NCI-H1930 (cell line): Measurements from ENCODE around the gene TBX21.
"Not testable (repeated sequence)": the region's sequence is repeated elsewhere in the genome, so short reads cannot be mapped to it uniquely, and the experiment has no call there.

Source experiments
- DNase-seq, 2 experiments: peaks; one replicate each; lab custom pipeline; 2025; lab: John Stamatoyannopoulos, UW

Gene TBX21

DNA sequence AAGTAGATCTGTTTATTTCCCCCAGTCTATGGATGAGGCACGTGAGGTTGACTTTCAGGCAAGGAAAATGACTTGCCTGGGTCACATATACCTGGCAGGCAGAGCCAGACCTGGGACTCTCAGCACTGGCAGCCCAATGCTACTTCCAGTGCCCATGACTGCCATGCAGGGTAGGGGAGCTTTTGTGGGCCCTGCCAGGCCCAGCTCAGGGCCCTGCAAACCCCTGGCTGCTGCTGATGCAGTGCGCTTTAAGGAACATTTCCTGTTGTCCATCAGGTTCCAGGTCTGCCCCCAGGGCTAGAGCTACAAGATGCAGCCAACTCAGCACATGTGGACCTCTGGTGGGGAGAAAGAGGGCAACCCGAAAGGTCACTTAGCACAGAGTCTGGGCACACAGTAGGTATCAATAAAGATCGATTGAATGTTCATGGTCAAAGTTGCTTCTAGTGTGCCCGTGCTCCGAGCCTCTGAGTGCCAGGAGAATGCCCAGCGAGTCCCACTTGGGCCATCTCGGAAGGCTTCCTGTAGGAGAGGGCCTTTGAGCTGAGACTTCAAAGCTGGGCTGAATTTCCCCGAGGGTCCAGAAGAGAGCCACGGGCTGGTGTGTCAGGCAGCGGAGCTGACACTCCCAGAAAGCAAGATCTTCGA is 513 bp upstream of the TBX21 start:
- no peak for DNase-seq

DNA sequence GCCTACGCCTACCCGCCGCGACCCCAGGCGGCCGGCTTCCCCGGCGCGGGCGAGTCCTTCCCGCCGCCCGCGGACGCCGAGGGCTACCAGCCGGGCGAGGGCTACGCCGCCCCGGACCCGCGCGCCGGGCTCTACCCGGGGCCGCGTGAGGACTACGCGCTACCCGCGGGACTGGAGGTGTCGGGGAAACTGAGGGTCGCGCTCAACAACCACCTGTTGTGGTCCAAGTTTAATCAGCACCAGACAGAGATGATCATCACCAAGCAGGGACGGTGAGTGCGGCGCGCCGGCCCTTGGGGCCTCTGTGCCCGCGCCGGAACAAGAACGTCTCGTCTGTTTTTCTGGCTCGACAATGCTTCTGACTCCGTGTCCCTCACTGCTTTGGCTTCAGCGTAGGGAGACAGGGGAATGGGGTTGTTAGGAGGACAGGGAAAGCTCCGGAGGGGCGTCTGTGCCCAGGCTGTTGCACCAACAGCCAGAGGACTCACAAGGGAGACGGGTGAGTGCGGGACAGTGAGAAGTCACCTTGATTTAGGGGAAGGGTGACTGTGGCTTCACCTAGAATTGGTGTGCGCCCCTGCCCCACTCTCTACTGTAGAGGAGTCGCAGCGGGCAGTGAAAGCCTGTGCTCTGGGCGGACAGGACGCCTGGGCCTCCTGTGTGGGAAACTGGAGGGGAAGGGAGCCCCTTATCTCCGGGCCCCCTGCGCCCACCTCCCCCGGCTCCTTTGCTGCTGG is 806 bp downstream of the TBX21 start:
- no peak for DNase-seq

DNA sequence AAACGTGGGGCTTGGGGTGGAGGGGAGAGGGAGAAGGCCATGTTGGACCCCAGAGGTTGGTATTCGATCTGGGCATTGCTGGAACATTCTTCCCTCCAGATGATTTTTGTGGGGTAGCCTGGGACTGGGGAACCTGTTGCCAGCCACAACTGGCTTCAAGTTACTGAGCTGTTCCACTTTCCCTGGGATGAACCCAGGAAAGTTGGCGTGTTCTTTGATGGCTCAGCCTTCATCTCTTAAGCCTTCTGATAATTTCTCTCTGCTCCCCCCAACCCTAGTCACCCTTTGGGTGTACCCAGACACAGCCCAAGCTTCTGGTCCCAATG is 2.1 kb downstream of the TBX21 start:
- DNase-seq = no peak

DNA sequence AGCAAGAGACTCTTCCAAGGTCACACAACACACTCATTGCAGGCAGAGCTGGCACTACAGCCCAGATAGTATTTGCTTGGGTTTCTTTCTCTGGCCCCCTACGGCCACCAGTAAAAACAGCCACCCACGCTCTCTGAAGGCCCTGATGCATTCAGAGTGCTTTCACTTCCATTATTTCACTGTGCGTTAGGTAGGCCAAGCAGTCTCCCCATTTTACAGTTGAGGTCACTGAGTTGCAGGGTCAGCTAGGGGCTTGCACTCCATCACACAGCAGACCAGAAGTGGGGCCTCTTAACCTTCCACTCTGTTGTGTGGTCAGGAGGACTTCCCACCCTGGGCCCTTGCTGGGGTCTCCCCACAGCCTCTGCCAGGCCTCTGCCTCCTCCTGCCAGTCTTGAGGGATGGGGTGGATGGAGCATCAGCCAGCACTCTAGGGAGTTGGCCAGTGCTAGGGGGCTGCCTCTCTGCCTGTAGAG is 2.5 kb downstream of the TBX21 start:
- no peak for DNase-seq

DNA sequence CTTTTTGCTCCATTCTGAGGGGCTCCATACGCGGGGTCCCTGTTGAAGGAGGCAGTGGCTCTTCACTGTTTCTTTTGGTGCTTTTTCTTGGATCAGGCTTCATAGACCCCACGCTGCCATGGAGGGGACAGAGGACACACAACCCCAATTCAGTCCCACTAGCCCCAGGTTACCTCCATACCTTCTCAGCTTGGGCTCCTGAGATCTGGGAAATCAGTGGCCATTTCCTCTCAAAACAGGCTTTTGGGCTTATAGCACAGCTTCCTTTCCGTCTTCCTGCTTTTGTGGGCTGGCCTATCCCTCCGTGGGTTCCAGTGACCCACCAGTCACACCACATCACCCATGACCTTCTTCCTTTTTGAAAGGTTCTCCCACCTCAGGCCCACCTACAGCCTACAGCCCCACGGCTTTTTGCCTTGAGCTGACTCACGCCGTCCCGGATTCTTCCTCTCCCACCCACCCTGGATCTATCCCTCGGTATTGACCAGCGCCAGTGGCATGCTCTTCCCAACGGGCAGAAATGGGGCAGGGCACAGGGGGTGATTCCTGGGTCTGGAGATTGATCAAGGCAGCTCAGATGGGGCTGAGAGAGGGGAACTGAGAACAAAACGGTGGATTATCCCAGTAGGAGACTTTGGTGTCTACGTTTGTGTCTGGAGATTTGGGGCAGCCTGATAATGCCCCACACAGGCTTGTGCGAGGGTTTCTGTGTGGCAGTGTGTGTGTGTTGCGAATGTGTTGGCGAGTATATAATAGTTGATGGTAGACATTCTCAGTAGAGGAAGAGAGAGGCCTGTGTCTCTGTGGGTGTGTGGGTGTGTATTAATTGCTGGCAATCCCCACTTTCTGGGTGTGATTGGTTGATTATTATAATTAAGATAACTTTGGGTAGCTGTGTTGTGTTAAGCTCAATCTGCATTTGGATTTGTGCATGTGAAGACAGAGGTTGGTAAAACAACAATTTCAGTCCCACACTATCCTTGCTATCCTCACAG is 3.8 kb downstream of the TBX21 start:
- DNase-seq = no peak

DNA sequence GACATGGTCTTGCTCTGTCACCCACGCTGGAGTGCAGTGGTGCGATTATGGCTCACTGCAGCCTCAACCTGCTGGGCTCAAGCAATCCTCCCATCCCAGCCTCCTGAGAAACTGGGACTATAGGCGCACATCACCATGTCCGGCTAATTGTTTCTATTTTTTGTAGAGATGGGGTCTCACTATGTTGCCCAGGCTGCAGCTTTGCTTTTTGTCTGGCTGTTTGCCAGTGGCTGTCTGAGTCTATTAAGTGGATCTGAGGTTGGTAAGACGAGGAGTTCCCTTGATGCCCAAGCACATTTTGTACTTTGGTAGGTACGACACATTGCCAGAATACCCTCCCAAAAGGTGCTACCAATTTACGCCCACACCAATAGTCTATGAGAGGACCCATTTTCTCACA is 5.1 kb downstream of the TBX21 start:
- no peak for DNase-seq

DNA sequence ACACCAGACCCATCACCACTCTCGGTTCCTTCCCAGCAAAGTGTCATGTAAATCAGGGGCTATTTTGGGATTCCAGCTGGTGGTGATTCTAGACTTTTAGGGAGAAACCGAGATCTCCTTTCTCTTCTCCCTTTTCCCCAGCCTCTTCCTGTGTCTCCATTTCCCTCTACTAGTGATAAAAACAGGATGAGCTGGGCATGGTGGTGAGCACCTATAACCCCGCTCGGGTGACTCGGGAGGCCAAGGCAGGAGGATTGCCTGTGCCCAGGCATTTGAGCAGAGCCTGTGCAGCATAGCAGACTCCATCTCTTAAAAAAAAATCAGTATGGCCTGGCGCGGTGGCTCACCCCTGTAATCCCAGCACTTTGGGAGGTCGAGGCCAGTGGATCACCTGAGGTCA is 6.1 kb downstream of the TBX21 start:
- no peak for DNase-seq

DNA sequence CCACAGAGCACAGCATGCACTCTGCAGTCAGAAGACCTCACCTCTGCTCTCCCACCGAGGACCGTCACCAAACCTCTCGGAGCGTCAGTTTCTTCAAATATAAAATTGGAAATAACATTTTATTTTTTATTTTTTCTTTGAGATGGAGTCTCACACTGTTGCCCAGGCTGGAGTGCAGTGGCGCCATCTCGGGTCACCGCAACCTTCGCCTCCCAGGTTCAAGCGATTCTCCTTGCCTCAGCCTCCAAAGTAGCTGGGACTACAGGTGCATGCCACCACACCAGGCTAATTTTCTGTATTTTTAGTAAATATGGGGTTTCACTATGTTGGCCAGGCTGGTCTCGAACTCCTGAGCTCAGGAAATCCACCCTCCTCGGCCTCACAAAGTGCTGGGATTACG is 6.9 kb downstream of the TBX21 start:
- DNase-seq = not testable (repeated sequence)

DNA sequence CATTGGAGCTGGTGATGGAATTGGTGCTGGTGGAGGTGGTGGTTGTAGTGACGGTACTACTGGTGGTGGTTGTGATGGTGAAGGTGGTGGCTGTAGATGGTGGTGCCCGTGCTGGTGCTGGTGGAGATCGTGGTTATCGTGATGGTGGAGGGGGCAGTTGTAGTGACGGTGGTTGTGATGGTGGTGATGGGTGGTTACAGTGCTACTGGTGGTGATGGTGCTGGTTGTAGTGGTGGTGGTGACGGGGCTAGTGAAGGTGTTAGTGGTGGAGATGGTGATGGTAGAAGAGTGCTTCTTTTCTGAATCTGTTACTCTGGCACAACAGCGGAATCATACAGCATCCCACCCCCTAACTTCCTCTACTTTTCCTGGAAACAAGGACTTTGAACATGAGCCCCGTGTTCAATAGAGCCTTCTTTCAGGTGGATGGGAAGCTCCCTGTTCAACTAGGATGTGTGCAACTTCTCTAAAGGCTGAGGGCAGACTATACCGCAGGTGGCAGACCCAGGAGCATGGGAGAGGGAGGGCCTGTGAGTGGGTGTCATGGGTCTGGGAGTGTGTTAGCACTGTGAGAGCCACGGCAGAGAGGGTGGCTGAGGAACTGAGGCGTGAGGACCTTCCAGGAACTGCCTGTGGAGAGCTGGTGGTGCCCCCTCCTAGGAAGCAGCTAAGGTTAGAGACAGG is 8.2 kb downstream of the TBX21 start:
- DNase-seq = no peak

DNA sequence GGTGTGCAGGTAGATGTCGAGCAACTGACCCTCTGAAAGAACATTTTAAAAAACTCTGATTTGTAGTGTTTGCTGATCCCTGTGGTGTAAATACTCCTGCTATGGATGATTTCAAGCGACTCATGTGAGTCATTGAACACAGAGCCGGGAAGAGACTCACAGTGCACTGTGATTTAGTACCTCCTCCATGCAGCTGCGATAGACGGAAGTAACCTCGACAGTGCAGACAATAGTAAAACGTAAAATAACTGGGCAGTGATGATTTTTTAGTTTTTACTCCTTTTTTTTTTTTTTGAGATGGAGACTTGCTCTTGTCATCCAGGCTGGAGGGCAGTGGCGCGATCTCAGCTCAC is 8.7 kb downstream of the TBX21 start:
- DNase-seq = no peak

DNA sequence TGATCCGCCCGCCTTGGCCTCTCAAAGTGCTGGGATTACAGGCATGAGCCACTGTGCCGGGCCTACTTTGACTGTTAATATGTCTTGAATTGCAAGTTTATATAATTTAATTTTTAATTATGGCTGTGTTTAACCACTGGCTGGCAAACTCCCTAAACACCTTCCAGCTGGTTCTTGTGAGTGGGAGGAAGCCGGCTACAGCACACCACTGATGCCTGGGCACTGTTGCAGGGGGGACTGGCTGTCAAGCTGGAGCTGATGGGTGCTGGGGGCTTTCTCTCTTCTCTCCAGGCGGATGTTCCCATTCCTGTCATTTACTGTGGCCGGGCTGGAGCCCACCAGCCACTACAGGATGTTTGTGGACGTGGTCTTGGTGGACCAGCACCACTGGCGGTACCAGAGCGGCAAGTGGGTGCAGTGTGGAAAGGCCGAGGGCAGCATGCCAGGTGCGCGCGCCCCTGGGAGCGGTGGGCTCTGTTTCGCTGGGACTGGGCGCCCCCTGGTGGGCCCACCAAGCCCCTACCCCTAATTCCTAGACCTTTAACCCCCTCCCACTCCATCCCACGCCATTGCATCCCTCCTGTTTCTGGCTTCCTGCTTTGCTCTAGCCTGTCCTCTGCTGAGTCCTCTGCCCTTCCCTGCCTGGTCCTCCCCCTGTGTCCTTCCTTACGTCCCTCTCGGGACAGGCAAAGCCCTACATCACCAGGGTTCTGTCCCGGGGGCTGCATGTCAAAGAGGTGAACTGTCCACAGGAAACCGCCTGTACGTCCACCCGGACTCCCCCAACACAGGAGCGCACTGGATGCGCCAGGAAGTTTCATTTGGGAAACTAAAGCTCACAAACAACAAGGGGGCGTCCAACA is 9.5 kb downstream of the TBX21 start:
- no peak for DNase-seq

DNA sequence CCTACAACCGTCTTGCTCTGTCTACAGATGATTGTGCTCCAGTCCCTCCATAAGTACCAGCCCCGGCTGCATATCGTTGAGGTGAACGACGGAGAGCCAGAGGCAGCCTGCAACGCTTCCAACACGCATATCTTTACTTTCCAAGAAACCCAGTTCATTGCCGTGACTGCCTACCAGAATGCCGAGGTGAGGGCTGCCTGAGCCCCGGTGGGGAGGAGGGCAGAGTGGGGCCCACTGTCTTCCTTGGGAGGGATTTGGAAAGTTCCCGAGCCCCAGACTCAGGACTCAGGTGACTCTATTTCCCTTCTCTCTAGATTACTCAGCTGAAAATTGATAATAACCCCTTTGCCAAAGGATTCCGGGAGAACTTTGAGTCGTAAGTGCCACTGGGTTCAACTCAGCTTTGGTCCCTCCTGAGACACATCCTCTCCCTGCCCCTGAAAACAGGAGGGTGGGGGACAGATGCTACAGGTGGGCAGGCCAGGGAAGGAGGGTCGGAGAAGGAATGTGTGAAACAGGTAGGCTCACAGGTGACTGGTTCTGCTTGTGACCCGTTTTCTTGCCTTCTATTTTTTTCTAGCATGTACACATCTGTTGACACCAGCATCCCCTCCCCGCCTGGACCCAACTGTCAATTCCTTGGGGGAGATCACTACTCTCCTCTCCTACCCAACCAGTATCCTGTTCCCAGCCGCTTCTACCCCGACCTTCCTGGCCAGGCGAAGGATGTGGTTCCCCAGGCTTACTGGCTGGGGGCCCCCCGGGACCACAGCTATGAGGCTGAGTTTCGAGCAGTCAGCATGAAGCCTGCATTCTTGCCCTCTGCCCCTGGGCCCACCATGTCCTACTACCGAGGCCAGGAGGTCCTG is 11.4 kb downstream of the TBX21 start:
- no peak for DNase-seq

DNA sequence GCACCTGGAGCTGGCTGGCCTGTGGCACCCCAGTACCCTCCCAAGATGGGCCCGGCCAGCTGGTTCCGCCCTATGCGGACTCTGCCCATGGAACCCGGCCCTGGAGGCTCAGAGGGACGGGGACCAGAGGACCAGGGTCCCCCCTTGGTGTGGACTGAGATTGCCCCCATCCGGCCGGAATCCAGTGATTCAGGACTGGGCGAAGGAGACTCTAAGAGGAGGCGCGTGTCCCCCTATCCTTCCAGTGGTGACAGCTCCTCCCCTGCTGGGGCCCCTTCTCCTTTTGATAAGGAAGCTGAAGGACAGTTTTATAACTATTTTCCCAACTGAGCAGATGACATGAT is 12.0 kb downstream of the TBX21 start:
- DNase-seq = no peak

DNA sequence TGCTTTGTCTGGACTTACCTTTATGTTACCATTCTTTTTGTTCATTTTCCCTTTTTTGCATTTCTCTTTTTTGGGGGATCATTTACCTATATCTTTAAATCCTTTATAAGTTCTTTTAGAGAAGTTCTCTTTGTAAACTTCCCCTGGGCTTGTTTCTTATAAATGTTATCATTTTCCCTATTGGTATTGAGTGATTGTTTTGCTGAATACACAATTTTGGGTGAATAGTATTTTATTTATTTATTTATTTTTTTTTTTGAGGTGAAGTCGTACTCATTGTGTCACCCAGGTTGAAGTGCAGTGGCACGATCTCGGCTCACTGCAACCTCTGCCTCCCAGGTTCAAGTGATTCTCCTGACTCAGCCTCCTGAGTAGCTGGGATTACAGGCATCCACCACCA is 18.4 kb downstream of the TBX21 start:
- DNase-seq = no peak

DNA sequence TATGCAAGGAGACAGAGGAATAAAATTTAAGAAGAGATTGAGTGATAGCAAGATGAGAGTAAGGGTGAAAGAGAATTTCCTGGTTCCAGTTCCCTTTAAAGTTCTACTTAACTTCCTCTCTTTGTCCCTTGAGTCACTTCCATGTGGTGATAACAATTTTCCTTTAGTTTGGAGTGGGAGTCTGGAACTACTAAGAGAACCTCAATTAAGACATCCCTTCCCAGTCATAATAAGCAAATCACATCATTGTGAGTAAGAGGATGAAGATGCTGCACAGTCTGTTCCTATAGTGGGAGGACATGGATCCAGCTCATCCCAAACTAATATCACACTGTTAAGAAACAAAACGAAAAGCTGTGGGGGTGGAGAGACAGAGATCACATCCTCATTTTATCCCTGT is 24.4 kb downstream of the TBX21 start:
- DNase-seq = no peak

DNA sequence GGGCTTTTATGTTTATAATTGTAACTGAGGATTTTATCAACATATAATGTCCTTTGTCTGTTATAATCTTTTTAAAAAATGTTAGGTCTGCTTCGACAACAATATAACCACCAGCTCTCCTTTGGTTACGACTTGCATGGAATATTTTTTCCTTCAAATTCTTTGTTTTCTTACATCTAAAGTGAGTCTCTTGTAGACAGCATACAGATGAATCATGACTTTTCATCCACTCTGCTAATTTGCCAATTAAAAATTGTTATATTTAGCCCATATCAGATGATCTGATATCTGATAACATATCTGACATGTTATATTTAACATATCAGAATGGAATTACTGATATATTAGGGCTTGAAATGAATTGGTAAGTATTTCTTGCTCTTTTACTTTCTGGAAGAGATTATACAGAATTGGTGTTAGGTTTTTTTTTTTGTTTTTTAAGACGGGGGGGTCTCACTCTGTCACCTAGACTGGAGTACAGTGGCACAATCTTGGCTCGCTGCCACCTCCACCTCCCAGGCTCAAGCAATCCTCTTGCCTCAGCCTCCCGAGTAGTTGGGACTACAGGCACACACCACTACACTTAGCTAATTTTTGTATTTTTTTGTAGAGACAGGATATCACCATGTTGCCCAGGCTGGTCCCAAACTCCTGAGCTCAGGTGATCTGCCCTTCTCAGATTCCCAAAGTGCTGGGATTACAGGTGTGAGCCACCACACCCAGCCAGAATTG is 27.5 kb downstream of the TBX21 start:
- no peak for DNase-seq

DNA sequence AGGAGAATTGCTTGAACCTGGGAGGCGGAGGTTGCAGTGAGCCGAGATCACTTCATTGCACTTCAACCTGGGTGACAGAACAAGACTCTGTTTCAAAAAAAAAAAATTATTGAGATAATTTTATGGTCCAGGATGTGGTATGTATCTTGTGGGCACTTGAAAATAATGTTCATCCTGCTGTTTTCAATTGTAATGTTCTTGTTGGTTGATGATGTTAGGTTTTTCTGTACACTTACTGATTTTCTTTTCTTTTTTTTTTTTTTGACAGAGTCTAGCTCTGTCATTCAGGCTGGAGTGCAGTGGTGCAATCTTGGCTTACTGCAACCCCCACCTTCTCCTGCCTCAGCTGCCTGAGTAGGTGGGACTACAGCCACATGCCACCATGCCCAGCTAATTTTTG is 29.7 kb downstream of the TBX21 start:
- DNase-seq = no peak

DNA sequence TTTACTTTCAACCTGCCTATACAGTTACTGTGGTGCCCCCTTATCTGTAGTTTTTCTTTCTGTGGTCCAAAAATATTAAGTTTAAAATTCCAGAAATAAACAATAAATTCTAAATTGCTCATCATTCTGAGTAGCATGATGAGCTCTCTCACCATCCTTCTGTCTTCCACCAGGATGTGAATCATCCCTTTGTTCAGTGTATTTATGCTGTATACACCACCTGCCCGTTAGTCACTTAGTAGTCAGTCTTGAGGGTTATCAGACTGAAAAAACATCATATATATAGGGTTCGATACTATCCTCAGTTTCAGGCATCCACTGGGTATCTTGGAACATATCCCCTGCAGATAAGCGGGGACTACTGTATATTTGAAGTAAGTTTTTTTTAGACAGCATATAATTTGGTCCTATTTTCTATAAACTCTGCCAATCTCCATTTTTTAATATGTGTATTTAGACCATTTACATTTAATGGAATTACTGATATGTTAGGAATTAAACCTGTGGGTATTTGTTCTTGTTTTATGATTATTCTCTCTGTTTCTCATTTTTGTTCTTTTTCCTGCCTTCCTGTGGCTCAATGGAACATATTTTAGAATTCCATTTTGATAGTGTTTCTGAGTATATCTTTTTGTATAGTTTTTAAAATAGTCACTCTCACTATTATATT is 31.0 kb downstream of the TBX21 start:
- DNase-seq = no peak

DNA sequence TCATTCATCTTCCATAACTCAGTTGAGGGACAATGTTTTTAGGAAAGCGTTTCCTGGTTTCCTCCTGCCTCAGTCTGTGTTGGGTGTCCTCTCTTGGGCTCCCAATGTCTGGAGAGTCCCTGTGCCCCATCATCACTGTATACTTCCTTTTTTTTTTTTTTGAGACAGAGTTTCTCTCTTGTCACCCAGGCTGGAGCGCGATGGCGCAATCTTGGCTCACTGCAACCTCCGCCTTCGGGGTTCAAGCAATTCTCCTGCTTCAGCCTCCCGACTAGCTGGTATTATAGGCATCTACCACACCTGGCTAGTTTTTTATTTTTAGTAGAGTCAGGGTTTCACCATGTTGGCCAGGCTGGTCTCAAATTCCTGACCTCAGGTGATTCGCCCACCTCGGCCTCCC is 40.6 kb downstream of the TBX21 start:
- not testable (repeated sequence) for DNase-seq
